ENCODE measurements around the gene CASTOR1. TPM values are rescaled to one million over a fixed set of nuclear protein-coding genes. Genes with fewer than 3 reads are reported as not detected.

Gene CASTOR1
- total and polyA plus RNA-seq, 2 donors (not counting 1 experiment from before 2014, with no cell fraction given): 2.7 to 5.0 TPM

DNA sequence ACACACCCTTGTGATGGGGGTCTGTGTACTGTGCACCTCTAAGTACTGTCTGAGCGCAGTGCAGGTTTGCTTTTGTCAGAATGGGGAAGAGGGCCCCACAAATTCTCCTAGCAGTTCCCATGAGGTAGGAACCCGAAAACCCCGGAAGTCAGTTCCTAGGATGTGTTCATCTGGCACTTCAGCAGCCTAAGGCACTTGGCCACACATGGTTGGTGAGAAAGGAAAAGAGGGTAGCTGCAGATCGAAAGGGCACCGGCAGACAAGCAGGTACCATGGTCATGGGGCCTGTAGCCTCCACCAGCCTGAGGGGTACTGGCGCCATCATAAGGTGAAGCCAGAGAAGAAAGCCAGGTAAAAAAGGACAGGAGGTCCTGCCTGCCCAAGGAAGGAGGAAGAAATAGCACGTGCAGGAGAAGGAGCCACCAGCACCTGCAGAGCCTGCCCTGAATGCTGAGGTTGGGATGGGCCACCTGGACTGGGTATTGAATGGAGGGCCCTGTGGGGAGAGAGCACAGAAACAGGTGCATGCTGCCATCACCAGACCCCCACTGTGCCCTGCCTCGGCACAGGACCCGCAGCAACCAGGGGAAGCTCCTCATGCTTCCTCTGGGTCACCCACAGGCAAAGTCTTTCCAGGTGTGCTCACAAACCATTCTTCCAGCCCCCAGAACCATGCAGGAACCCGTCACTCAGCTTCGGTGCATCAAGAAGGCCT is 8.1 kb upstream of the CASTOR1 start:
- Histone ChIP-seq H3K9ac (ENCODE audit: insufficient read depth, low read length) (no peak overlapping the region), H3K9me3 (ENCODE audit: control insufficient read depth, insufficient read depth, low read depth, low read length) (no peaks in the 10 kb centered on the region), H3K4me1 (ENCODE audit: control insufficient read depth, extremely low read depth, insufficient read depth, low read length) (peaks cover 6% of the 10 kb centered on the region), H3K36me3 (ENCODE audit: control insufficient read depth, insufficient read depth, low read length) (peaks cover 28% of the 10 kb centered on the region), H3K4me2 (ENCODE audit: extremely low read depth, insufficient read depth, low read length) (no peak overlapping the region), H3K27me3 (ENCODE audit: control insufficient read depth, insufficient read depth, low read length) (no peaks in the 10 kb centered on the region), H2AFZ (ENCODE audit: low read length) (no peak overlapping the region), H3K79me2 (ENCODE audit: control insufficient read depth, insufficient read depth, low read length) (no peaks in the 10 kb centered on the region), H3K27ac (ENCODE audit: insufficient read depth, low read length) (no peak overlapping the region), H3K4me3 (replicated peaks in 1 of 4; ENCODE audit: control extremely low read depth in 1 of 4, insufficient read depth in 1 of 4, low read depth in 3 of 4, low read length in 4 of 4) (no peak overlapping the region), H4K20me1 (ENCODE audit: control insufficient read depth, extremely low read depth, insufficient read depth, low read length) (no peaks in the 10 kb centered on the region)
- no peak for DNase-seq (ENCODE audit: low read depth in 2 of 2)
- no peak for TF ChIP-seq EZH2 (IDR thresholded peaks at IDR 0.05; ENCODE audit: low read length, missing control alignments)
- TF ChIP-seq, protein P1, sequence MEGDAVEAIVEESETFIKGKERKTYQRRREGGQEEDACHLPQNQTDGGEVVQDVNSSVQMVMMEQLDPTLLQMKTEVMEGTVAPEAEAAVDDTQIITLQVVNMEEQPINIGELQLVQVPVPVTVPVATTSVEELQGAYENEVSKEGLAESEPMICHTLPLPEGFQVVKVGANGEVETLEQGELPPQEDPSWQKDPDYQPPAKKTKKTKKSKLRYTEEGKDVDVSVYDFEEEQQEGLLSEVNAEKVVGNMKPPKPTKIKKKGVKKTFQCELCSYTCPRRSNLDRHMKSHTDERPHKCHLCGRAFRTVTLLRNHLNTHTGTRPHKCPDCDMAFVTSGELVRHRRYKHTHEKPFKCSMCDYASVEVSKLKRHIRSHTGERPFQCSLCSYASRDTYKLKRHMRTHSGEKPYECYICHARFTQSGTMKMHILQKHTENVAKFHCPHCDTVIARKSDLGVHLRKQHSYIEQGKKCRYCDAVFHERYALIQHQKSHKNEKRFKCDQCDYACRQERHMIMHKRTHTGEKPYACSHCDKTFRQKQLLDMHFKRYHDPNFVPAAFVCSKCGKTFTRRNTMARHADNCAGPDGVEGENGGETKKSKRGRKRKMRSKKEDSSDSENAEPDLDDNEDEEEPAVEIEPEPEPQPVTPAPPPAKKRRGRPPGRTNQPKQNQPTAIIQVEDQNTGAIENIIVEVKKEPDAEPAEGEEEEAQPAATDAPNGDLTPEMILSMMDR (conservative IDR thresholded peaks at IDR 0.05 in 1 of 2, IDR thresholded peaks at IDR 0.05 in 1 of 2; ENCODE audit: low read depth in 1 of 2, low read length in 2 of 2): no peak

DNA sequence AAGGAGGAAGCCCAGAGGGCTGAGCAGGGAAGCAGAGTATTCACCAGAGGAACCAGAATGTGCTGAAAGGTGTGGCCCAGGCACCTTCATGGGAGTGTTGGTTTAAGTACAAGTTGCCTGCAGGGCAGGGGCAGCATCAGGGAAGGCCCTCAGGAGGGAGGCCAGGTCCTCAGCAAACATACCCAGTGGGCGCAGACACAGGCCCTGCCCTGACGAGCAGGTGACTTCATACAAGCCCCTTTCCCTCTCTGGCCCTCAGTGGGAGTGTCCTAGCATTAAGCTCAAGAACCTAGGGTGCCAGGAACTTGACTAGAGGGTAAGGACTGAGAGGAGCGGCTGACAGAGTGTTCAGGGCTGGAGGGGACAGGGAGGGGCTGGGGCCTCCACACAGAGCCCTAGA is 7.5 kb upstream of the CASTOR1 start:
- no peaks in the 10 kb centered on the region for H3K9me3 ChIP-seq (ENCODE audit: control insufficient read depth, insufficient read depth, low read depth, low read length)
- peaks cover 24% of the 10 kb centered on the region for H3K36me3 ChIP-seq (ENCODE audit: control insufficient read depth, insufficient read depth, low read length)
- H4K20me1 ChIP-seq (ENCODE audit: control insufficient read depth, extremely low read depth, insufficient read depth, low read length): no peaks in the 10 kb centered on the region
- no peaks in the 10 kb centered on the region for H3K79me2 ChIP-seq (ENCODE audit: control insufficient read depth, insufficient read depth, low read length)
- H3K4me1 ChIP-seq (ENCODE audit: control insufficient read depth, extremely low read depth, insufficient read depth, low read length): peaks cover 2% of the 10 kb centered on the region
- H3K27ac ChIP-seq (ENCODE audit: insufficient read depth, low read length): no peak overlapping the region
- no peak overlapping the region for H3K4me3 ChIP-seq (replicated peaks in 1 of 4; ENCODE audit: control extremely low read depth in 1 of 4, insufficient read depth in 1 of 4, low read depth in 3 of 4, low read length in 4 of 4)
- no peak overlapping the region for H3K4me2 ChIP-seq (ENCODE audit: extremely low read depth, insufficient read depth, low read length)
- no peak for TF ChIP-seq EZH2 (IDR thresholded peaks at IDR 0.05; ENCODE audit: low read length, missing control alignments)
- TF ChIP-seq, protein P1 (conservative IDR thresholded peaks at IDR 0.05 in 1 of 2, IDR thresholded peaks at IDR 0.05 in 1 of 2; ENCODE audit: low read depth in 1 of 2, low read length in 2 of 2): no peak
- no peak overlapping the region for H3K9ac ChIP-seq (ENCODE audit: insufficient read depth, low read length)
- no peaks in the 10 kb centered on the region for H3K27me3 ChIP-seq (ENCODE audit: control insufficient read depth, insufficient read depth, low read length)
- H2AFZ ChIP-seq (ENCODE audit: low read length): no peak overlapping the region
- no peak for DNase-seq (ENCODE audit: low read depth in 2 of 2)

DNA sequence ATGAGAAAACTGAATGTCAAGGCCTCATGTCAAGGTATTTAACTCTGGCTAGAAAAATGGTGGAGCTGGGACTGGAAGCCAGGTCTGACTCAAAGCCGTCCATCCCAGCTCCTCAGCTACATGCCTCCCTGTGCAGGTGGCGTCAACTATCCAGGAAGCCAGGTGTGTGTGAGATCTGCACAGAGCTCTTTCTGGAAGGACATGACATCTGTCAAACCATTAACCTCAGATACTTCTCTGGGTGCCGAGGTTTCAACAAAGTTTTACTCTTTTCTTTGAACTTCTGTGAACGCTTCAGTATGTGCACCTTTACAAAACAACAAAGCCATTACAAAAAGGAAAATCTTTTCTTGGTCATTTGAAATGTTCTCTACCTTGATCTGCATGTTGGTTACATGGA is 7.0 kb upstream of the CASTOR1 start:
- Histone ChIP-seq H2AFZ (ENCODE audit: low read length) (no peak overlapping the region), H3K4me1 (ENCODE audit: control insufficient read depth, extremely low read depth, insufficient read depth, low read length) (no peaks in the 10 kb centered on the region), H3K27me3 (ENCODE audit: control insufficient read depth, insufficient read depth, low read length) (no peaks in the 10 kb centered on the region), H3K4me3 (replicated peaks in 1 of 4; ENCODE audit: control extremely low read depth in 1 of 4, insufficient read depth in 1 of 4, low read depth in 3 of 4, low read length in 4 of 4) (no peak overlapping the region), H4K20me1 (ENCODE audit: control insufficient read depth, extremely low read depth, insufficient read depth, low read length) (no peaks in the 10 kb centered on the region), H3K27ac (ENCODE audit: insufficient read depth, low read length) (no peak overlapping the region), H3K79me2 (ENCODE audit: control insufficient read depth, insufficient read depth, low read length) (no peaks in the 10 kb centered on the region), H3K4me2 (ENCODE audit: extremely low read depth, insufficient read depth, low read length) (no peak overlapping the region), H3K9ac (ENCODE audit: insufficient read depth, low read length) (no peak overlapping the region), H3K9me3 (ENCODE audit: control insufficient read depth, insufficient read depth, low read depth, low read length) (no peaks in the 10 kb centered on the region), H3K36me3 (ENCODE audit: control insufficient read depth, insufficient read depth, low read length) (peaks cover 24% of the 10 kb centered on the region)
- no peak for DNase-seq (ENCODE audit: low read depth in 2 of 2)
- TF ChIP-seq, protein P1 (conservative IDR thresholded peaks at IDR 0.05 in 1 of 2, IDR thresholded peaks at IDR 0.05 in 1 of 2; ENCODE audit: low read depth in 1 of 2, low read length in 2 of 2): no peak
- TF ChIP-seq EZH2 (IDR thresholded peaks at IDR 0.05; ENCODE audit: low read length, missing control alignments): no peak

All from fibroblast of lung (primary cell).